GM12878 (cell line): Measurements from ENCODE around the gene NCAM1. TPM values are rescaled to one million over a fixed set of nuclear protein-coding genes. Genes with fewer than 3 reads are reported as not detected.

Experiments
- ATAC-seq: fragments of 200-7000 bp; cut with Tn5 transposase; 3 replicates; pipeline ENCODE4 v1.9.1; 2020; ENCODE audit warnings: mild to moderate bottlenecking, moderate library complexity
- BruUV-seq: library from RNA; stranded (reverse); fragments of 400-500 nt; replicated peaks from 2 replicates; lab custom pipeline; 2021; lab: Mats Ljungman, UMichigan
- CTCF ChIA-PET: fragments of 300-600 bp; sonication (Branson Sonifier 250); formaldehyde crosslinking; extraction: SDS; loops from one replicate; lab custom pipeline; 2021; ENCODE audit warnings: inconsistent platforms; lab: Yijun Ruan, JAX
- POLR2A ChIA-PET: fragments of 350-600 bp; formaldehyde crosslinking; extraction: SDS; loops from one replicate; lab custom pipeline; 2021; ENCODE audit warnings: inconsistent platforms; lab: Charles Lee
- RAD21 ChIA-PET: fragments of 300-600 bp; sonication (Branson Sonifier 250); formaldehyde crosslinking; loops from one replicate; lab custom pipeline; 2023; ENCODE audit warnings: antibody characterized with exemption; ENCODE audit not compliant: unreplicated experiment; lab: Charles Lee
- SMC1A ChIA-PET: fragments of 300-600 bp; sonication (Branson Sonifier 250); formaldehyde crosslinking; loops from one replicate; lab custom pipeline; 2023; ENCODE audit not compliant: unreplicated experiment, uncharacterized antibody; lab: Charles Lee
- DNase-seq: peaks from one replicate; pipeline ENCODE4 v3.0.0-alpha.2; 2011; ENCODE audit warnings: low read depth, low spot score
- FAIRE-seq: peaks from 3 replicates; lab custom pipeline; 2011; peaks lifted over from hg19 to GRCh38; lab: Jason Lieb, UNC
- H2AFZ ChIP-seq: 2 replicates; pipeline ENCODE4 v1.6.0; 2011; ENCODE audit warnings: low read depth, low read length, control low read depth; ENCODE audit not compliant: control insufficient read depth
- H3K27ac ChIP-seq: 2 replicates; pipeline ENCODE4 v1.5.1; 2011; ENCODE audit warnings: control low read depth; ENCODE audit not compliant: control insufficient read depth, insufficient read depth
- H3K27me3 ChIP-seq, 2 experiments: replicated peaks in 1 of 2; 2 replicates each; pipeline versions ENCODE4 v1.6.0 to v1.6.1; 2011; ENCODE audit warnings: low read length in 1 of 2; ENCODE audit not compliant: control insufficient read depth in 2 of 2, insufficient read depth in 2 of 2
- H3K36me3 ChIP-seq, 2 experiments: 2 replicates each; pipeline ENCODE4 v1.5.1; 2011; ENCODE audit warnings: low read length in 1 of 2; ENCODE audit not compliant: control insufficient read depth in 2 of 2, insufficient read depth in 2 of 2
- H3K4me1 ChIP-seq: 2 replicates; pipeline ENCODE4 v1.6.1; 2011; ENCODE audit warnings: mild to moderate bottlenecking, low read length, moderate library complexity, mixed read lengths; ENCODE audit not compliant: control insufficient read depth, insufficient read depth
- H3K4me2 ChIP-seq: 2 replicates; pipeline ENCODE4 v1.6.0; 2011; ENCODE audit warnings: control low read depth; ENCODE audit not compliant: control insufficient read depth, insufficient read depth
- H3K4me3 ChIP-seq: fragments of 200-600 bp; sonication (generic); 2 replicates; pipeline ENCODE4 v1.5.1; 2016
- H3K79me2 ChIP-seq: 2 replicates; pipeline ENCODE4 v1.6.0; 2011; ENCODE audit warnings: low read length; ENCODE audit not compliant: control insufficient read depth, insufficient read depth
- H3K9ac ChIP-seq: 2 replicates; pipeline ENCODE4 v1.8.0; 2011; ENCODE audit warnings: low read length, control low read depth, mixed read lengths; ENCODE audit not compliant: control insufficient read depth, insufficient read depth
- H3K9me3 ChIP-seq: replicated peaks from 3 replicates; pipeline ENCODE4 v1.5.1; 2011; ENCODE audit warnings: mild to moderate bottlenecking, low read length; ENCODE audit not compliant: control insufficient read depth, insufficient read depth
- H4K20me1 ChIP-seq: 2 replicates; pipeline ENCODE4 v1.6.0; 2011; ENCODE audit not compliant: control insufficient read depth, insufficient read depth
- EZH2 ChIP-seq: IDR thresholded peaks from 2 replicates; pipeline ENCODE4 v1.6.1; 2012; ENCODE audit warnings: low read depth, mild to moderate bottlenecking, control low read depth, inconsistent platforms, low read length, borderline replicate concordance; ENCODE audit not compliant: control insufficient read depth
- NFXL1 ChIP-seq: fragments of 450-650 bp; IDR thresholded peaks from 2 replicates; pipeline ENCODE4 v1.6.1; 2017; ENCODE audit warnings: antibody characterized with exemption, mild to moderate bottlenecking, borderline replicate concordance
- ZBED1 ChIP-seq: IDR thresholded peaks from 2 replicates; pipeline ENCODE4 v1.6.1; 2016; ENCODE audit warnings: borderline replicate concordance
- WGBS: methylation state at CpG from one replicate; pipeline ENCODE4 v1.1.6; 2016; ENCODE audit warnings: low lambda C conversion rate; ENCODE audit not compliant: insufficient replicate concordance, insufficient coverage; ENCODE audit errors: missing lambda C conversion rate; 5-methylcytosine and 5-hydroxymethylcytosine counted together
- in situ Hi-C: fragments of 300-500 bp; cut with MboI; formaldehyde crosslinking; loops from 9 replicates; pipeline ENCODE4 v1.14.3; 2018; ENCODE audit warnings: mixed read lengths
- intact Hi-C: fragments of 100-400 bp; cut with micrococcal nuclease; formaldehyde crosslinking; loops from one replicate; pipeline ENCODE4 v1.14.2; 2022; ENCODE audit not compliant: unreplicated experiment
- polyA plus RNA-seq, 11 experiments: library from polyadenylated mRNA; depleted of rRNA in 4 of 11; unstranded in 6 of 11; stranded (reverse) in 5 of 11; fragments of >200 nt; fragmentation: Nextera tagmentation in 4 of 11; fragmentation: Illumina TruSeq in 1 of 11; extraction: Ambion mirVana in 4 of 11; extraction: Trizol in 1 of 11; gene quantifications; 1 replicate in 1 of 11; 2 replicates in 10 of 11; pipeline versions ENCODE4 v1.2.1 to v1.2.3, GENCODE V29; 2011 to 2016; ENCODE audit warnings: inconsistent platforms in 2 of 11, missing spikeins in 2 of 11, low read depth in 1 of 11
- total RNA-seq, 4 experiments: library from RNA; depleted of rRNA in 3 of 4; stranded (reverse); fragments of >200 nt in 3 of 4; fragmentation: Illumina TruSeq in 1 of 4; extraction: Trizol in 1 of 4; gene quantifications; 2 replicates each; pipeline versions ENCODE4 v1.2.1 to v1.2.3, GENCODE V29; 2013 to 2021
- TF ChIP-seq, protein P1 (sequence below): fragments of 150-350 bp; IDR thresholded peaks from 2 replicates; pipeline ENCODE4 v1.6.1; 2016; ENCODE audit warnings: low read depth, low read length

Gene NCAM1
- total and polyA plus RNA-seq, 10 of the 15 experiments (the other 5 are each of a cell fraction or from before 2014, with no cell fraction given) = 0.10 to 0.23 (median 0.11) TPM; not detected in 7

DNA sequence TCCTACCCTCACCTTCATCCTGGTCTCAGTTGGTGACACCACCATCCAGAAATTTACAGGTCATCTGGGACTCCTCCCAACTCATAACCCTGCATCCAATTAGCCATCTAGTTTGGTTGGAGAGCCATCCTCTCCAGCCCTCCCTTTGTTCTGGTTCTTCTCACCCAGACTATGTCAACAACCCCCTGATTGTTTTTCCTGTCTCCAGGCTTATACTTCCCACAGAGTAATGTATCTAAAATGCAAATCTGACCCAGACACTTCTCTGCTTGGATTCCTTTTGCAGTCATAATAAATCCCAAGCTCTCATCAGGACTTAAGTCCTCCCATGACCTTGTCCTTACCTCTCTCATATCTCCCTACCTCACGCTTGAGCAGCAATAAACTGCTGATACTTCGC lies 356.1 kb downstream of the NCAM1 start:
- TF ChIP-seq ZBED1 = no peak
- TF ChIP-seq, protein P1, sequence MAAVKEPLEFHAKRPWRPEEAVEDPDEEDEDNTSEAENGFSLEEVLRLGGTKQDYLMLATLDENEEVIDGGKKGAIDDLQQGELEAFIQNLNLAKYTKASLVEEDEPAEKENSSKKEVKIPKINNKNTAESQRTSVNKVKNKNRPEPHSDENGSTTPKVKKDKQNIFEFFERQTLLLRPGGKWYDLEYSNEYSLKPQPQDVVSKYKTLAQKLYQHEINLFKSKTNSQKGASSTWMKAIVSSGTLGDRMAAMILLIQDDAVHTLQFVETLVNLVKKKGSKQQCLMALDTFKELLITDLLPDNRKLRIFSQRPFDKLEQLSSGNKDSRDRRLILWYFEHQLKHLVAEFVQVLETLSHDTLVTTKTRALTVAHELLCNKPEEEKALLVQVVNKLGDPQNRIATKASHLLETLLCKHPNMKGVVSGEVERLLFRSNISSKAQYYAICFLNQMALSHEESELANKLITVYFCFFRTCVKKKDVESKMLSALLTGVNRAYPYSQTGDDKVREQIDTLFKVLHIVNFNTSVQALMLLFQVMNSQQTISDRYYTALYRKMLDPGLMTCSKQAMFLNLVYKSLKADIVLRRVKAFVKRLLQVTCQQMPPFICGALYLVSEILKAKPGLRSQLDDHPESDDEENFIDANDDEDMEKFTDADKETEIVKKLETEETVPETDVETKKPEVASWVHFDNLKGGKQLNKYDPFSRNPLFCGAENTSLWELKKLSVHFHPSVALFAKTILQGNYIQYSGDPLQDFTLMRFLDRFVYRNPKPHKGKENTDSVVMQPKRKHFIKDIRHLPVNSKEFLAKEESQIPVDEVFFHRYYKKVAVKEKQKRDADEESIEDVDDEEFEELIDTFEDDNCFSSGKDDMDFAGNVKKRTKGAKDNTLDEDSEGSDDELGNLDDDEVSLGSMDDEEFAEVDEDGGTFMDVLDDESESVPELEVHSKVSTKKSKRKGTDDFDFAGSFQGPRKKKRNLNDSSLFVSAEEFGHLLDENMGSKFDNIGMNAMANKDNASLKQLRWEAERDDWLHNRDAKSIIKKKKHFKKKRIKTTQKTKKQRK = no peak
- no peak for TF ChIP-seq EZH2
- no peak for TF ChIP-seq NFXL1
- Histone ChIP-seq H3K79me2 (peaks cover 2% of the 10 kb centered on the region), H2AFZ (no peak overlapping the region), H3K27me3 (no peaks in the 10 kb centered on the region), H3K4me3 (no peak overlapping the region), H4K20me1 (no peaks in the 10 kb centered on the region), H3K4me2 (no peak overlapping the region), H3K9me3 (no peaks in the 10 kb centered on the region), H3K36me3 (no peaks in the 10 kb centered on the region), H3K9ac (no peak overlapping the region), H3K27ac (no peak overlapping the region), H3K4me1 (peaks cover 10% of the 10 kb centered on the region)
- ChIA-PET SMC1A (interaction anchor here (1.3 to 2.2 kb wide), 3 partner anchors 8 to 28 kb away, joined by 4 to 7 read pairs (median 5); no protein-coding TSS in a partner anchor), POLR2A (interaction anchor here (0.8 to 0.9 kb wide), 2 partner anchors 12 to 16 kb away, joined by 3 to 4 read pairs; no protein-coding TSS in a partner anchor), RAD21 (no interaction called here), CTCF (no interaction called here)
- WGBS = 93% methylated on average over 2 of the region's 2 CpGs
- DNase-seq (no peak), ATAC-seq (no peak), FAIRE-seq (no peak)
- intact Hi-C loops (no loop called here), in situ Hi-C loops (loop anchor here (10.0 kb wide), 1 partner anchor 457 kb away; the partner anchor contains the start of genes CLDN25 and ZW10)
- BruUV-seq = no TSS peak
